NCI-H345 (cell line): ENCODE data around the gene BNIP5.
A peak's percentile ranks its signal among the peaks of the same experiment; 100 is the strongest.

Source experiments
- DNase-seq: peaks from one replicate; lab custom pipeline; 2025; lab: John Stamatoyannopoulos, UW

The BNIP5 gene

DNA sequence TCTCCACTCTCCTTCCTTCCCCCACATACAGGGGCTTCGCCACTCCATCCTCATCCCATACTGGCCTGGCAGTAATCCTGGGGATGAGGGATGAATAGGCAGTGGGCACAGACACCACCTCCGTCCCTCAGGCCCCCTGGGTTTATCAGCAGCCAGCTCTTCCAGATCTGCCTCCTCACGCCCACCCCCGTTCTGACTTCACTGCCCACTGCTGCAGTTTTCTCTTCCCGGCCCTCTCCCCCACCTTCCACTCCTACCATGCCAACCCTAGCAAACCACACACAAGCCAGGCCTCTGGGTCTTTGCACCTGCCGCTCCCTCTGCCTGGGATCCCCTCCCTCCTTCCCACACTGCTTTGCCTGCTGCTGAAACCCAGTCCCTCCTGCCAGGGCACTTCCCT, 44.5 kb downstream of the BNIP5 start:
- no peak for DNase-seq

DNA sequence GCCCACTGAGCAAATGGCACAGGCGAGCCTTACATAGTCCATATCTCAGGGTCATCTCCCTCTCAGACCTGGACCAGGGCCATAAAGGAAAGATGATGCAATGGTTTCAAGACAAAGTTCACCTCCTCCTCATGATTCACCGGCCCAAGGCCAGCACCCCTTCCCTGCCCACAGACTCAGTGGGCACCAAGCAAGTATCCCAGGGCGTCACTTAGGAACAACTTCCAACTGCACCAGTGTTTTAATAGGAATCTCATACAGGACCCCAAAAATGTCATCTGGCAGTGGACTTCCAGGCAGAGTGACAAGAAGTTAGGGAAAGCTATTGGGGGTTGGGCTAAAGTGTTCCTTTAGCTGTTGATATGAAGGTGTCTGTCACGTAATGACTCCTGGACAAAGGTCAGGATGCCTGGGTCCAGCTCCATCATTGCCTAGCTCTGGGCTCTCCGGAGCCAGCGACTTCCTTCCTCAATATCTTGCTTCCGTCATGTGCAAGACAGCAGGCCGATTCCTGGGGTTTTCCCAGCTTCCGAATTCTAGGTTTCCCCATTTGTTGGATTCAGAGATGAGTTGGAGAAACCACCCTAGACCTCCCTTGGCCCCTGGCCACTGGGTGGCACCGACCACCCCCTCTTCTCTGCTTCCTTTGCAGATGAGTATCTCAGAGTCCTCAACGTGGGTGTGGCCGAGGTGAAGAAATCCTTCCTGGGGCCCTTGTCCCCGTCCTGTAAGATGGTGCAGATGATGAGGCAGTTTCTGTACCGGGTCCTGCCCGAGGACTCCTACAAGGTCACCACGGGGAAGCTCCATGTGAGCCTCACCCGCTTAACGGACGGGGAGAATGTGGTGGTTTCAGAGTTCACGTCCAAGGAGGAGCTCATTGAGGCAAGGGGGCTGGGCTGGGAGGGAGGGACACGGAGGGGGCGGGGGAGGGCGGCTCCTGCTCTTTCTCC, 45.7 kb downstream of the BNIP5 start:
- no peak for DNase-seq

- peak; percentile 60 for DNase-seq
Measured at GRCh38 chr6:36289281-36289878, 47.3 kb downstream of the BNIP5 start.

- DNase-seq, result no peak
Measured at GRCh38 chr6:36286858-36287257, 49.8 kb downstream of the BNIP5 start.

GRCh38 chr6:36285797-36286196, 50.9 kb downstream of the BNIP5 start:
- DNase-seq, result no peak

- no peak for DNase-seq
Measured at GRCh38 chr6:36285187-36285671, 51.5 kb downstream of the BNIP5 start.

DNA sequence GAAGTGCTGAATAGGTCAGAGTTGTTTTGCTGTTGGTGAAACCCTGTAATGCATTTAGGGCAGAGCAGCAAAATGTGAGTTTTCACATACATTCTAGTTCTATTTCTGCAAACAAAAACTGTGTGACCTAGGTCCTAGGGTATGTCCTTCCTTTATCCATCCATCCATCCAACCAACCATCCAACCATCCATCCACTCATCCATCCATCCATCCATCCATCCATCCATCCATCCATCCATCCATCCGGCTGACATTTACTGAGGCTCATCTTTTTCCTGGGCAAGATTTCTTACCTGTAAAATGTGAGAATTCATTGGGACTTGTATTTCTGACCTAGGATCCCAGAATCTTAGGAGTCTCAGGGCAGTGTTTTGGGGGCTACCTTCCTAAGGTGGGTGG, 52.3 kb downstream of the BNIP5 start:
- no peak for DNase-seq

GRCh38 chr6:36283608-36284007, 53.1 kb downstream of the BNIP5 start:
- DNase-seq, result no peak

DNA sequence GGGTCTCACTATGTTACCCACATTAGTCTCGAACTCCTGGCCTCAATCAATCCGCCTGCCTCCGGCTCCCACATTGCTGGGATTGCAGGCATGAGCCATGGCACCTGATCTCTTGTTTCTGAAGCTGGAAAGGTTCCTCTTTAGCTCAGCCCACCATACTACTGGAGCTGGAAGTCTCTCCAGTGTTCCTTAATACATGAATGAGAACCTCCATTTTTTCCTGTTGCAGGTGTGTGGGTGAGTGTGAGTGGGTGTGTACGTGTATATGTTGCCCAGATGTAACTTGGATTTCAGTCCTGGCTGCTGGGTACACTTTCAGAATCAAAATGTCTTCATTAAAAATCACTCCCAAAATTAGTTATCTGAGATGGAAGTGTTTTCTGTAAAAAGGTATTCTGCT, 55.7 kb downstream of the BNIP5 start:
- DNase-seq, result no peak

DNA sequence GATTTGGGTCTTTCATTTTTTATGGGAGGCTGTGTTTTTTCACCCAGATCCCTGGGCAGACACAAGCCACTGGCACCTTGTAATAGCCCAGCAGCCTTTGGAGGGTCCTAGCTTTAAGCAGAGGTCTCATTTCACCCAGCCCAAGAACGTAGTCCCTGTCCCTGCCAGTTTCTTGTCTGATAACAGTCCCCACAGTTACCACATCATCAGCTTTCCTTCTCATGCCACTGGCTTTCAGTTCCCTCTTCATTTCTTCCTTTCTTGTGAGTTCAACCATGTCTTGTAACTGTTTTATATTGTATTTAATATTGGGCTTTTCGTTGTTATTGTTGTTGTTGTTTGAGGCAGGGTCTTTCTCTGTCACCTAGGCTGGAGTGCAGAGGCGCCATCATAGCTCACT, 56.2 kb downstream of the BNIP5 start:
- DNase-seq, result no peak

DNA sequence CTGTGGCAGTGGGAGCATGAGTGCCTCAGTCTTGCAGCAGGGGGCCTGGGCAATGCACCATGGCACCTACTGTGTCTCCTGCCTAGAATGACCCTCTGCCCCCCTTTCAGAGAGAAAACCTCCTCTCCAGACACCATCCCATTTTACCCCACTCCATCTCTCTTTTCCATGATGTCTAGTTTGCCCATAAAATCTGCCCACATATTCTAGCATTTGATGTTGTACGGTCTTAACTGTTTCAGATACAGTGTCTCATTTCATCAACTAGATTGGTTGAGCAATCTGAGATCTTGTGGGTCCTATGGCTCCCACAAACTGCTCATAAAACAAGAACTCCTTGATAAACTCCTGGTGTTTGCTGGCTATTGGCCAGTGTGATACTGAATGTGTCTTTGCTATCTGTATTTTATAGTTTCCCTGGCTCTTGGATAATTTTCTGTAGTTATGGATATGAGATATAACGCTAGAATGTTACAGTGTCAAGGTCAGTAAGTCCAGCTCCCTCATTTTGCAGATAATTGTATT, 58.7 kb downstream of the BNIP5 start:
- DNase-seq, result no peak

- no peak for DNase-seq
Measured at GRCh38 chr6:36276581-36277536, 59.8 kb downstream of the BNIP5 start.

- DNase-seq, result no peak
Measured at GRCh38 chr6:36273802-36274514, 62.7 kb downstream of the BNIP5 start.

DNA sequence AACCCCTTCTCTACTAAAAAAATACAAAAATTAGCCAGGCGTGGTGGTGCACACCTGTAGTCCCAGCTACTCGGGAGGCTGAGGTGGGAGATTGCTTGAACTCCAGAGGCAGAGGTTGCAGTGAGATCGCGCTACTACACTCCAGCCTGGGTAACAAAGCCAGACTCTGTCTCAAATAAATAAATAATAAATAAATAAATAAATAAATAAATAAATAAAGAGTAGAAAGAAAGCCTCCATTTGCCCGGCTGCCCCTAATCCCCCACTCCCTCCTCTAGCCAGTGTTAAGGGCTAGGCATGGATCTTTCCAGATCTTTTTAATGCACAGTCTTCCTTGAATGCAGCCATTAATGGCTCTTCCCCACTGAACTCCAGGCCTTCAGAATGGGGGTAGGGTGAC, 63.6 kb downstream of the BNIP5 start:
- no peak for DNase-seq

DNA sequence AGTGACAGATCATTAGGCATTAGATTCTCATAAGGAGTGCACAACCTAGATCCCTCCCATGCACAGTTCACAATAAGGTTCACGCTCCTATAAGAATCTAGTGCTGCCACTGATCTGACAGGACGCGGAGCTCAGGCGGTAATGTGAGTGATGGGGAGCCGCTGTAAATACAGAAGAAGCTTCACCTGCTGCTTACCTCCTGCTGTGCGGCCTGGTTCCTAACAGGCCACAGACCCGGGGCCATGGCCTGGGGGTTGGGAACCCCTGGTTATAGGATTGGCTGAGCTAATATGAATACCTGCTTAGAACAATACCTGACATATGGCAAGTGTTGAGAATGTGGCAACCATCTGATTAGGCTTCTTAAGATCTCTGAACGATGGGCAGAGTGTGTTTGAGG, 64.5 kb downstream of the BNIP5 start:
- no peak for DNase-seq

DNA sequence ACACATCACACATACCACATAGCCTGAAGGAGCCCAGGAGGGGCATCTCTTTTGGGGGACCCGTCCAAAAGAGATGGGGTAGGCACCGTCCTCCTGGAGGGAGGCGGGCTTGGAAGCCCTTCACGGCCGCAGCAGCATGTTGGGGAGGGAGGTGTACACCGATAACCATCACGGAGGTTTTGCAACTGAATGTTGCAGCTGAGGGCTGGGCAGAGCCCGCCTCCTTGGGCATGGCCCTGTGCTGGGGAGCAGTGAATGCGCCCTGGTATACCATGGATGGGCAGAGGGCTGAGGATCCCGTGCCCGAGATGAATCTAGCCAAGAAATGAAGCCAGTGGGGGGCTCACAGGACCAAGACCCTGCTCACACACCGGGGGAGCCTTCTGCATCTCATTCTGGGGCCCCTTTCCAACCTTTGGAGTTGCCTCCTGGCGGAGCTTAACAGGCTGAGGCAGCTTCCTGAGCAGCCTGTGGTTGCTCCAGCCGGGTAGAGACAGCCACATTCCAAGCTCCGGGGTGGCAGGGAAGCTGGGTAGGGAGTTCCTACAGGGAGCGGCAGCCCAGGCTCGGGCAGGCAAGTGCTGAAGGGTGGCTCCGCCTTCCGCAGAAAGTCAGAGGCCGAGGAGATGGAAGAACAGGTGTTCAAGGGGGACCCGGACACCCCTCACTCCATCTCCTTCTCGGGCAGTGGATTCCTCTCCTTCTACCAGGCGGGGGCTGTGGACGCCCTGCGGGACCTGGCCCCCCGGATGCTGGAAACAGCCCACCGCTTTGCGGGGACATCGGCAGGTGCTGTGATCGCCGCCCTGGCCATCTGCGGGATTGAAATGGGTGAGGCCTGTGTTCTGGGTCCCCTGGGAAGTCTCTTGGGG, 66.6 kb downstream of the BNIP5 start, which contains the start of gene PNPLA1:
Gene PNPLA1 (plus strand): TSS at position 227 of the 872 bp plus-strand sequence. CDS start 400 bp downstream, at position 627.
- DNase-seq, result no peak

GRCh38 chr6:36268478-36269275, 68.0 kb downstream of the BNIP5 start:
- DNase-seq, result no peak

GRCh38 chr6:36267731-36268477, 68.8 kb downstream of the BNIP5 start:
- DNase-seq, result no peak
